ENCODE measurements around the gene SLC1A1.
A peak's percentile ranks its signal among the peaks of the same experiment; 100 is the strongest.
"Not testable (repeated sequence)": the region's sequence is repeated elsewhere in the genome, so short reads cannot be mapped to it uniquely, and the experiment has no call there.

Gene SLC1A1

DNA sequence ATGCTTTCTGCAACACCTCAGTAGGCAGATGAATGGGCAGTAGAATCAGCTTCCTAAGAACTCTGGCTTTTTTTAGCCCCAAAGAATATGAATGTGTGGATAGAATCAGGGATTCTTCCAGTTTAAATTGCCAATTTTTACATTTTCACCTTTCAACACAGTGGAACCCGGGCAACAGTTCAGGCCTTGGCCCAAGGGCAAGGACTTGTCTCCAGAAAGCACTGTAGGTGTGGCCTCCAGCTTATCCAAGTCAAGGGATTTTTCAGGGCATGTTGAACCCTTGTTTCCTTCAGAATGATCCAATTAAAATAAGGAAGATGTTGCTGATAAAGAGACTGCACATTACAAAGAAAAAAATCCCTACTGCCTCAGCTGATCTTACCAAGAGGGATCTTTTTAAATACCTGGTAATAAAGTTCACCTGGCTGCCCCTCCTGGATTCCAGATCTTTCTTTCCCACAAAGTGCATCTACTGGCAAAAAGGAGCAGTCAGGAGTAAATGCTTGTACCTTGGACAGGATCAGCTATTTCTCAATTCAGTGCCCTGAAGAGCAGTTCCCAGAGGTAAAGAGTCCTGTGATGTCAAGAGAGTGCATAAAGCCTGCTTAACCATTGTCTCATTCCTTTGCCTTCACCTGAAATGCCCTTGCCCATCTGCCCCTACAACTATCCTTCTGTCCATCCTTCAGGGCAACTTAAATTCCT is 91.7 kb downstream of the SLC1A1 start:
- no peak for DNase-seq

DNA sequence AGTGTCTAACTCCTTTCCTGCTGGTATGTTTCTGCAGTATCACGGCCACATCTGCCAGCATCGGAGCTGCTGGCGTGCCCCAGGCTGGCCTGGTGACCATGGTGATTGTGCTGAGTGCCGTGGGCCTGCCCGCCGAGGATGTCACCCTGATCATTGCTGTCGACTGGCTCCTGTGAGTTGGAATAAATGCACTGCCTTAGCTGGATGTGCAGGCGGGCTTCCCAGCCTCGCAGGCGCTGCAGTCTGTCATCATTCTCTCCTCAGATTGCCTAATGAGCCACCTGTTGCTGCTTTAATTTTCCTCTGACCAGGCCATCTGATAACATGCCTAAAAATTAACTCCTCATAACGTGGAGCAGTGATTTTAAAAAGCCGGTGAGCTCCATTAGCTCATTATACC is 92.7 kb downstream of the SLC1A1 start:
- no peak for DNase-seq

DNA sequence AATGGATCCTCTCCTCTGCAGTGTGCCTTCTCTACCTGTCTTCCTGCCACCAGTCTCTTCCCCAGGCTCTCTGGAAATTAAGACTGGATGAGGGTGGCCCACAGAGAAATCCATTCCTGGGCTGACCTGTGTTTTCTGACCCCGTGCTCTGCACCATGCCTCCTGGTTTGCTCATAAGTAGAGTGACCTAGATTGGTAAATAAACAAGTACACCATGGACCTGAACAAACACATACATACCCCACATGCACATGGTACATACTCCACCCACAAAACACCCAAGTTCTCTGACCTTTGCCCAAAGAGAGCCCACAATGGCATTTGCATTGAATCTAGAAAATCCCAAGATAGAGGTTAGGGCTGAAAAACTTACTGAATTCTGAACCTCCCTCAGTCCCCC is 94.4 kb downstream of the SLC1A1 start:
- no peak for DNase-seq

DNA sequence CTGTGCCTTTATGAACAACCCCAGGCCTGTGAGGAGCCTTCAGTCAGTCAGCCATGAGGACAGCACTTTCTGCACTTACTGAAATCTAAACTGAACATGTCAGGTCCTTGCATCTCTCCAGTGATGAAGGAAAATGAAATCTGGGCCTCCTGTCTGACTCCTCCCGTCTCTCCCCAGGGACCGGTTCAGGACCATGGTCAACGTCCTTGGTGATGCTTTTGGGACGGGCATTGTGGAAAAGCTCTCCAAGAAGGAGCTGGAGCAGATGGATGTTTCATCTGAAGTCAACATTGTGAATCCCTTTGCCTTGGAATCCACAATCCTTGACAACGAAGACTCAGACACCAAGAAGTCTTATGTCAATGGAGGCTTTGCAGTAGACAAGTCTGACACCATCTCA is 94.9 kb downstream of the SLC1A1 start:
- no peak for DNase-seq

DNA sequence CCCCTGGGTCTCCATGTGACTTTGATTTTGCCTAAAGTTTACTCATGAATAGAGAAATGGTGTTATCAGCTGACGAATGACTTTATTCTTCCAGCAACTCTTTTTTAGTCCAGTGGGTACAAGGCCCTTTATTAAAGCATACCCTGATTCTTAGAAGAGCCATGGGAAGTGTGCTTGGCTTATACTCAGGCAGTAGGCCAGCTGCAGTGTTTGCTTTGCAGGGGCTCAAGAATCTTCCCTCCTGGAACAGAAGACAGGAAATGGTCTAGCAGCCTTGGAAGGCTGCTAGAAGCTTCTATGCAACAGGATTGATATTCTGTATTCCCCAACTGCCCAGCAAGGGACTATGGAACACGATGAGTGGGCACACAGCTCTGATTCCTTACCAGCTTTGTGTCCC is 98.5 kb downstream of the SLC1A1 start:
- DNase-seq = no peak

DNA sequence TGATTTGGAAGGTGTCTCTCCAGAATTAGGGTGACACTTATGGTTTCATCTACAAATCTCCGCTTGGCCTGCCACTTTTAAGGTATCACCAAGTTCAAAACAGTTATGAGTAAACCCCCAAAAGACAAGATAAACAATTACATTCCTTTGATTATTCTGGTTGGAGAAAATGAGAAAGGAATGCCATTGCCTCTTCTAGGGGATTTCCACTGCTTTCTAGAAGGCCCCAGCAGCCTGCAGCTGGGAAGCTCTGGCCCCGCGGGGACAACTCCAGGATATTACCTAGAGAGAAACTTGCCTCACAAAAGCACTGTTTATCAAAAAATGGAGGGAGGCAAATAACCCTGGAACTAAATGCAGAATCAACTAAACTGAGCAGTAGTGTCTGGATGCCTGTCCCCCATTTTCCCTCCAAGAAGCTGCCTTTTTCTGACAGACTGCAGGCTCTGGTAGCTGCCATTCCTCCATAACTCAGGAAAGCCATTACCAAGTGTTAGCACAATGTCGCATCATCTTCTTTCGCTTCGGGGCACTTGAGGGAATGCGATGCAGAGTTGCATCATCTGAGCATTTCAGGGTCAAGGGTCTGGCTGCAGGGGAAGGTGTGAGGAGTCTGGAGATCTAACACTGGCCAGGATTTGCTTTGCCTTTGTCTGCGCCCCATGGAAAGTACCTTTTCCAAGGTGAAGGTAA is 100.3 kb downstream of the SLC1A1 start:
- DNase-seq = no peak

DNA sequence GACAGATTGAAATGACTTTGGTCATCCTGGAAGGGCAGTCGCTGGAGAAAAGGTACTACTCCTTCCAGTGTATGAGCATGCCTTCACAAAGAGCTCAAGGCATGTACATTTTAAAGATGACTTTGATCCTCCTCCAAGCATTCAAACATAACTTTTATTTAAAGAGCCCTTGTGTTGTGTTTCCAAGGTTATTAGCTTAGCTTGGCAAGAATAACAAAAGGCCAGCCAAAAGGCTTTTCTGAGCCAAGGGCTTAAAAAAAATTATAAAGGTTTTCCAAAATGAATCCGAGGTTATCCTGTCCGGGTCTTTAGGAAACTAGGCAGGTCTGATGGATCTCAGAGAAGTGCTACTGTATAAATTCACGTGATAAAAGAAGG is 100.8 kb downstream of the SLC1A1 start:
- DNase-seq = no peak

DNA sequence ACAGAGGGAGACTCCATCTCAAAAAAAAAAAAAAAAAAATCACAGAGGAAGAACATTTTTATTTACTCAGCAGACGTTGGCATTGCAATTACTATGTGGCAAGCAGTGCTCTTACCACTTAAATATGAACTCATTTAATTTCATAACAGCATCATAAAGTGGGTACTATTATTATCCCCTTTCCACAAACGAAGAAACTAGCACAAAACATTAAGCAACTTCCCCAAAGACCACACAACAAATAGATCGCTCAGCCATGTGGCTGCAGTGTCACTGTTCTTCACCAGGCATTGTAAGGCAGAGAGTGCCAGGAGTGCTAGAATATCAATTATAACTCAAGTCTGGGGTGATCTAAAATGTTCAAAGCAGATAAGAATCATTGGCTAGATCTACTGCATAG is 102.0 kb downstream of the SLC1A1 start:
- no peak for DNase-seq

DNA sequence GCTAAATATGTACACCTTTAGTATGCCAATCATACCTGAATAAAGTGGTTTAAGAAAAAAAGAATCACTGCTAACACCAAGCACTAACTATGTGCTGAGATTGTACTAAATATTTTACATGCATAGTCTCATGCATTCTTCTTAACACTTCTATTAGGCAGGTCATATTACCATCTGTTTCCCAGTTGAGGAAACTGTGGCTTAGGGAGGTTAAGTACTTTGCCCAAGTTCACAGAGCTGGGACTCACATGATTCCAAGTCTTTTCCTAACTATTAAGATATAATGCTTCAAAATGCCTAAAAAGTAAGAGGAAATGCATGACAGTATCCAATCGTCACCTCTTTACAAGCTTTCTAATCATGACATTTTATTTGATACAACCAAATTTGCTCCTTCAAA is 102.6 kb downstream of the SLC1A1 start:
- no peak for DNase-seq

DNA sequence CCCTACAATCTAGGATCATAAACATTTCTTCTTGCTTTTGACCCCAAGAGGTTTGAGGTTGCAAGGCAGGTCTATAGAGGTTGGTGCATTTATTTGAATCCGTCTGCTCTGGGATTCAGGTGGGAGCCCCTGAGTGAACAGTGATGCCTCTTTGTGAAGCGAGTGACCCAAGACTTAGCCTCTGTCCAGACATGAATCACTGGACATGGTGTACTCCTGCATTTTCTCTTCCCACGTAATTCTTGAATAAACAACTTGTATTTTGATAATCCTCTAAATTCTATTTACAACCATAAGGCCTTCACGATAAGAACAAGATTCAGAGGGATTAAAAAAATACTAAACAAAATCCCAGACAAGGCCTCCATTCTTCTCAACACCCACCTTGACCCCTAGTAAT is 104.3 kb downstream of the SLC1A1 start:
- DNase-seq = no peak

DNA sequence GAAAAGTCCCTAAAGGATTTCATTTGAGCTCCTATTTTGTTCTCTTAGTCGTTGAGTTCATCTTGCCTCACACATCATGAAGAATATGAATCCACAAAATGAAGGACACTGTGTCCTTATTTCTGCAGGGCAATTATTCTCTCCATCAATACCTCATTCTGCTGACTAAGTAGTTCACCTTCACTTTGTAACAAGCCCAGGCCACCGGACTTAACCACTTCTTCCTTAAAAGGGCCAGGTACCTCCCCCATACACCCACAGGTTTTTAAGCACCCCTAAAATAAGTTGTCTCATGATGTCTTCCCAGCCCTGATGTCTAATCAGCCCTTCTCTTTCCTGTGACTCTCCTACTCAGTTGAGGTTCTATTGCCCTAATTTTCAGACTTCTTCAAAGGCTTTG is 104.7 kb downstream of the SLC1A1 start:
- DNase-seq = no peak

DNA sequence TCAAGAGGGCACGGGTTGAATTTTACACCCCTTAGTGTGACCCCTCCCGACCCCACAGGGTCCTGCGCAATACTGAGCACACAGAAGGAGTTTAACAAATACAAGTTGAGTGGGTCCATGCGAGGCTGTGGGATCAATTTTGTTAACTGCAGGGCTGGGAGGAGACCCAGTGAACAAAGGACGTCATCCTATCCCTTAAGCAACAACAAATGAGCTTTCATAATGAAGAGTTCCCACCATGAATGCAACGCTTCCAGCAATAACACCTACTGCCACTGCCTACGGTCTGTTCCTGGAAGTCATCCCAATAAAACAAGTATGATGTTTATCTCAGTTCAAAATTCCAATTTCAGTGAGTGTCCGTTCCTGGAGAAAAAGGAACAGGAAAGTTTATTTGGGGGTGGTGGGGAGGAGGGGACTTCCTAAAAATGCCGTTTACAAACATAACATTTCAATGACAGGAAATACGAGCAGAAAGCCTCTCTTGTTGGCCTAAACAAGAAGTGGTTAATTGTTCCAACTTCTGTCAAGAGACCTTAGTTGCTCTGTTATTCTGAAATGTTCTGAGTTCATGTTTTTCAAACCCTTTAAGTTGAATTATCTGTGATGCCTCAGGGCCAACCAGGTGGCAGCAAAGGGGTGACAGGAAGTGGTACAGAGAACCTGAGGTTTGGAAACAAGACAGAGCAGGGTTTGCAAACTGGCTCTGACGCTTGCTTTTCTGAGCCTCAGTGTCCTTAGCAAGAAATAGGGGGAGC is 106.1 kb downstream of the SLC1A1 start:
- no peak for DNase-seq

DNA sequence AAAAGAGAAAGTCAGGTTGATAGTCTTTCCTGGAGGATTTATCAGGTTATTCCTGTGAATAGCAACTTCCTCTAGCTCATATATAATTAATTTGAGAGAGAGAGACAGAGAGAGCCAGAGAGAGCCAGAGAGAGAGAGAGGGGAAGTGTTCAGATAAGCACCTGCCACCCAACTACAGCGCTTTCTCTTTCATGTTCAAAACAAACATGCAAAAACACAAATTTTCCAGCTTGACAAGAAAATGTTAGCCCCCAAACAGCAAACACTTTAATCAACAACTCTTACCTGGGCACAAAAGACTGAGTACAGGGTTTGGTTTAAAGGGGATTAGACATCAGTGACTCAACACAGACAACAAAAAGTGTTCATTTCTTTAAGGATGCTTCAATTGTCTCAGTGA is 110.1 kb downstream of the SLC1A1 start:
- peak; percentile 99 for DNase-seq

DNA sequence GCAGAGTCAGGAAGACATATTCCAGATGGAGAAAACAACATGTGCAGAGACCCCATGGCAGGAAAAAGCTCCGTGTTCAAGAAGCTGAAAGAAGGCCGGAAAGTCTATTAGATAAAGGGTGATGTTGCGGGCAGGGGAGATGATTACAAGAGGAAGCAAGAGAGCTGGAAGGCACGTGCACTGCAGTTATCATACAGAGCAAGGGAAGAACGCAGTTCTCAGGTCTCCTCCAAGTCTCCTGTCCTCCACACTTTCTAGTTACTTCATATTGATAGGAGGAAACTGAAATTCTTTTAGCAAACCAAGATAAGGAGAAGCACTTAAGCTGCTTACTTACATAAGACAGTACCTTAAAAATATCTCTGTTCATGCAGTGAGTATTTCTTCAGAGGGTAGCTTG is 113.6 kb downstream of the SLC1A1 start:
- DNase-seq = peak; percentile 100

DNA sequence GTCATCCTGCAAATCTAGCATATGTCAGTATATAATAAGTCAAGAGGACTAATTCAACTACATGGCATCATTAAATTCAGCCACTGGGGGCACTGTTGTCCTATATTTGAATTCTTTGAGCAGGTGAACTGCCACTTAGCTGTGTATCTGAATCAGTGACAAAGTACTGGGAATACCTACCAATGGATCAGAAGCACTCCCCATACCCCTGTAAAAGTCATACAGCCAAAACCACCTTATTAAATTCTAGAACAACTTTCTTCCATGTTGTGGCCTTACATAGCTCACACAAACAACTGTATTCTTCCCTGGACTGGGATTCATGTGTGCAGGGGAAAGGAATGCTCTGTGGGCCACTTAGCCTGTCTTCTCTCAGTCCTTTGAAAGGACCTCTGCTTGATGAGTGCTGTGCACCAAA is 114.4 kb downstream of the SLC1A1 start:
- peak; percentile 100 for DNase-seq

DNA sequence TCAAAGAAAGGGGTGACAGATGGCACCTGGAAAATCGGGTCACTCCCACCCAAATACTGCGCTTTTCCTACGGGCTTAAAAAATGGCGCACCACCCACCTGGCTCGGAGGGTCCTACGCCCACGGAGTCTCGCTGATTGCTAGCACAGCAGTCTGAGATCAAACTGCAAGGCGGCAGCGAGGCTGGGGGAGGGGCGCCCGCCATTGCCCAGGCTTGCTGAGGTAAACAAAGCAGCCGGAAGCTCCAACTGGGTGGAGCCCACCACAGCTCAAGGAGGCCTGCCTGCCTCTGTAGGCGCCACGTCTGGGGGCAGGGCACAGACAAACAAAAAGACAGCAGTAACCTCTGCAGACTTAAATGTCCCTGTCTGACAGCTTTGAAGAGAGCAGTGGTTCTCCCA is 115.8 kb downstream of the SLC1A1 start:
- DNase-seq = not testable (repeated sequence)

DNA sequence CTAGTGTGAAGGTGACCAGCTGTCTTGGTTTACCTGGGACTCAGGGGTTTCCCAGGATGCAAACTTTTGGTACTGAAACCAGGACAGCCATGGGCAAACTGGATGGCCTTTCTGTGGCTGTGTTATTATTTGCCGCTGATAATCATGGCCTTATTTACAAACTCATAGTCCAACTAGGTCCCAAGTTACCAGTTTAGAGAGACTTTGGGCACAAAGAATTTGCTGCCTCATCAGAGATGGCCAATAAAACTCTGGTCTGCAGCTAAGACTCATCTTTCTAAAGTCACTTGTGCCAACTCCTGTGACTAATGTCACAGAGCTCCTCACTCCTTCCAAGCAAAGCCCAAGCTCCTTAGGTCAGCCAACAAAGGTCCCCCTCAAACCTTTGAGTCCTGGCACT is 124.4 kb downstream of the SLC1A1 start:
- no peak for DNase-seq

DNA sequence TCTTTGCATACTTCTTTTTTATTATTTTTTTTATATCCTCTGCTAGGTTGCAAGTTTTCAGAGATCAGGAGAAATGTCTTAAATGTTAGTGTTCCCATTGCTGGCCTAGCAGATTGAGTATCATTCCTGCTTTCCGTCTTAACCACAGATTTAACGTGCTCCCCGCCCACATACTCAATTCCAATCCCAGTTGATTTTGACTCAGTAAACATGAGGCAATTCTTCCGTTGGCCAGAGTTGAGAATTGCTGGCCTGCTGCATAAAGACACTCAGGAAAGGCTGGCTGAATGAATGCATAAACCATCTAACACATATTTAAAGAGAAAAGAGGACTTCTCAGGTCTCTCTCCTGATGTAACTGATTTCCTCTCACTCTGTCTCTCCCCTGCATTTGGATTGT is 125.0 kb downstream of the SLC1A1 start:
- no peak for DNase-seq

DNA sequence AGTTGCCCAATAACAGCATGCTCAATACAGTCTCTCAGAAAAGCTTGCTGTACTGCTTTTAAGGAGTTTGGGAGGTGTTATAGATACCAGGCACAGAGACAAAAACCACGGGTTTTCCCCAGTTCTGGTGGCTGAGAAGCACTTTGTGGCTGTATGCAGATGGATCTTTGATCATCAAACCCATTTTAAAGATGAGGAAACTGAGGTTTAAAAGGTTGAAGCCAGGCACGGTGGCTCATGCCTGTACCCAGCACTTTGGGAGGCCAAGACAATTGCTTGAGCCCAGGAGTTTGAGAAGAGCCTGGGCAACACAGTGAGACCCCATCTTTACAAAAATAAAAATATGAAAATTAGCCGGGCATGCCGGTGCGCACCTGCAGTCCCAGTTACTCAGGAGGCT is 125.5 kb downstream of the SLC1A1 start:
- no peak for DNase-seq

DNA sequence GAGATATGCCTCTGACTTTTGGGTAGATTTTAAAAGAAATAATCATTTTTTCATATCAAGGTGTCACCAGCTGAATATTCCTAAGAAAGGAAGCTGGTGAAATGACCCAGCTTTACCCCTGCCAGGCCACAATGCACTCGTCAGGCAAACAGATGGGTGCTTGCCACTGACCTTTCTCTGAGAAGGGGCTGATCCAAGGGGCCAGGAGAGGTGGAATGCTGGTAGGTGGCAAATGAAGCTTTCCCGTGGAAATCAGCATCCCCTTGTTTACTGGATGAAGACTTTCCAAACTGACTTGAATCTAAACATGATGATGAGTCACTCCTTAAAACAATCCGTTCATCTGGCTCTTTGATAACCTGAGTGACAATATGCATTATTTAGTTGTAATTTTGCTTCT is 127.5 kb downstream of the SLC1A1 start:
- no peak for DNase-seq

DNA sequence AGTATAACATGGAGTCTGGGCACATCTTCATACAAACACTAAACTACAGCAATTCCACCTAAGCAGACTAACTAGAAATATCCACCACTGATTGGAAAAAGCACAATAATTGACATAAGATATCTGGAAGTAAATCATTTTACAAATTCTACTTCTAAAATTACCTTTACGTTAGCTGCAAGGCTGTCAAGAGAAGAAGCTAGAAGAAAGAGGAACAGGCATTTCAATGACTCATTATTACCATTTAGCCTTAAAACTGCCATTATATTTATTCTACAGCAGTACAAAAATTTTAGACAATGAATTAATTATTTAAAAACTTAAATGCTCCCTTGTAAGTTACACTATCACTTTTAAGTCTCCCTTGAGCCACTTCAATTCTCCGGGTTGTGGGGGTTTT is 128.4 kb downstream of the SLC1A1 start:
- peak; percentile 95 for DNase-seq

DNA sequence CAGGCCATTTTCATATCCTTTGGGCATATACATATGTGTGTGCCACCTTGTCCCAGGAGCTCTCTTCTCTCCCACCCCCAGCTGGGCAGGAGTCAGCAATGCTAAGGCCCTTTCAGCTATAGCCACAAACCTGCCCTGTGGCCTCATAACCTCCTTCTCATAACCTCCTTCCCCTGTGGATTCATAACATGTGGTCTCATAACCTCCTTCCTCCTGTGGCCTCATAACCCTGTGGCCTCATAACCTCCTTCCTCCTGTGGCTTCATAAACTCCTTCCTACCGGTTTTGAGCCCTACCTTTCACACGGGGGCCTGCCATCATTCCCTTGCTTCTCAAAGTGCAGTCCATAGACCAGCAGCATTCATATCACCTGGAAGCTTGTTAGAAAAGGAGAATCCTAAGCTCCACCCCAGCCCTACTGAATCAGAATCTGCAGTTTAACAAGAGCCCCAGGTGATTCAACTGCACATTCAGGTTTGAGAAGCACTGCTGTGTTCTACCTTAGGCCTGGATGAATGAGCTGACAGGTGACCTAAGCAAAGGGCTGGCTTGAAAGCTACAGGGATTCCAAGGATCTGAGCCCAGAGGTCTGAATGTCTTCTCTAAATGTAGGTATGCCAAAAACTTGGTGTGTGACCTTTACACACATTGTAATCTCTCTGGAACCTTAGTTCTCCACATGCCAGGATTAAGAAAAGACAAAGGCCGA is 129.9 kb downstream of the SLC1A1 start:
- no peak for DNase-seq

DNA sequence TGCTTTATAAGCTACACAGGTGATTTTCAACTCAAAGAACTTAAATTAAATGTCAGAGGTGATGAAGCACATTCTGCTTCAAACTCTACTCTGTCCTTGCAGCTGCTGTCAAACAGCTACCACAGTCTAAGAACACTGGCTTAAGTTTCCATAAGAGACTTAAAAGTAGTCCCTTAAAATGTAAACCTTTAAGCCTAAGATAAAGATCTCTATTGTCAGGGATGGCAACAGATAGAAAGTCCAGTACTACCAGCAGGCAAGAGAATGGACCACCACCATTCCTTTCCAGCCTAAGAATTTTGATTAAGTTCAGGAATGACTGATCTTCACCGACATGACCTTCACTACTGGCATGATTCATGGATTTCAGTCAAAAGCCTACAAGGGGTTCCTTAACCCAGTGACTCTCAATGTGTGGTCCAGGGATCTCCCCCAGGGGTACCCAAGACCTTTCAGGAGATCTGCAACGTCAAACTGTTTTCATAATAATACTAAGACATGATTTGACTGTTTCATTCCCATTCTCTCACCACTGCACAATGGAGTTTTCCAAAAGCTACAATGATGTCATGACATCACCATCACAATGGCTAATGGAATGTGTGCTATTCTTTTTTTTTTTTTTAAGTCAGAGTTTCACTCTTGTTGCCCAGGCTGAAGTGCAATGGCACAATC is 130.8 kb downstream of the SLC1A1 start:
- DNase-seq = no peak

Data from OCI-M1 (cell line).